HEK293 (cell line): Measurements from ENCODE around the gene LYPD6B.
A peak's percentile ranks its signal among the peaks of the same experiment; 100 is the strongest.

ENCODE experiments used
- CTCF ChIA-PET: fragments of 350-600 bp; formaldehyde crosslinking; extraction: SDS; loops from one replicate; lab custom pipeline; 2021; ENCODE audit warnings: antibody characterized with exemption; lab: Yijun Ruan, JAX
- POLR2A ChIA-PET: fragments of 300-600 bp; formaldehyde crosslinking; extraction: SDS; loops from one replicate; lab custom pipeline; 2020; ENCODE audit warnings: antibody characterized with exemption, inconsistent platforms; lab: Yijun Ruan, JAX
- H3K27ac ChIP-seq: fragments of 200-500 bp; sonication (Bioruptor generic); 2 replicates; pipeline ENCODE4 v1.5.1; 2014; ENCODE audit warnings: low read depth, low read length, control low read depth, inconsistent platforms; ENCODE audit errors: extremely low read depth
- H3K36me3 ChIP-seq, 2 experiments: fragments of 200-500 bp in 1 of 2; sonication (Bioruptor generic) in 1 of 2; 1 replicate in 1 of 2; 2 replicates in 1 of 2; pipeline ENCODE4 v1.5.1; 2014 to 2017; ENCODE audit warnings: inconsistent platforms in 2 of 2, low read length in 2 of 2; ENCODE audit not compliant: control insufficient read depth in 2 of 2, insufficient read depth in 1 of 2
- H3K4me1 ChIP-seq: fragments of 200-500 bp; sonication (Bioruptor generic); 2 replicates; pipeline ENCODE4 v1.5.1; 2014; ENCODE audit warnings: mild to moderate bottlenecking, low read length, inconsistent platforms; ENCODE audit not compliant: control insufficient read depth, insufficient read depth
- H3K4me3 ChIP-seq: 2 replicates; pipeline ENCODE4 v1.5.1; 2011; ENCODE audit warnings: low read depth, mild to moderate bottlenecking, control low read depth, low read length, moderate library complexity
- H3K9me3 ChIP-seq: fragments of 200-500 bp; sonication (Bioruptor generic); 2 replicates; pipeline ENCODE4 v1.5.1; 2014; ENCODE audit warnings: low read depth, low read length, inconsistent platforms; ENCODE audit not compliant: control insufficient read depth, insufficient read depth
- FEZF1 ChIP-seq: fragments of 450-650 bp; formaldehyde crosslinking; IDR thresholded peaks from 2 replicates; pipeline ENCODE4 v1.5.1; 2016; ENCODE audit warnings: missing biosample characterization, missing genetic modification characterization
- GLIS1 ChIP-seq: fragments of 450-650 bp; formaldehyde crosslinking; IDR thresholded peaks from 2 replicates; pipeline ENCODE4 v1.5.1; 2016; ENCODE audit warnings: missing biosample characterization, missing genetic modification characterization
- HOXD13 ChIP-seq: sonication (generic); formaldehyde crosslinking; IDR thresholded peaks from 2 replicates; pipeline ENCODE4 v1.8.0; 2022; ENCODE audit warnings: missing genetic modification reagents, borderline replicate concordance
- ZBTB8A ChIP-seq: fragments of 450-650 bp; formaldehyde crosslinking; IDR thresholded peaks from 2 replicates; pipeline ENCODE4 v1.5.1; 2016; ENCODE audit warnings: missing biosample characterization, missing genetic modification characterization
- ZIC2 ChIP-seq: fragments of 450-650 bp; formaldehyde crosslinking; IDR thresholded peaks from 2 replicates; pipeline ENCODE4 v1.5.1; 2016; ENCODE audit warnings: missing biosample characterization, missing genetic modification characterization
- ZNF302 ChIP-seq: fragments of 450-650 bp; formaldehyde crosslinking; IDR thresholded peaks from 2 replicates; pipeline ENCODE4 v1.5.1; 2016; ENCODE audit warnings: missing biosample characterization, missing genetic modification characterization, low read depth
- ZNF311 ChIP-seq: fragments of 450-650 bp; formaldehyde crosslinking; IDR thresholded peaks from 2 replicates; pipeline ENCODE4 v1.5.1; 2017; ENCODE audit warnings: missing biosample characterization, missing genetic modification characterization, borderline replicate concordance
- ZNF600 ChIP-seq: fragments of 450-650 bp; formaldehyde crosslinking; IDR thresholded peaks from 2 replicates; pipeline ENCODE4 v1.5.1; 2016; ENCODE audit warnings: missing biosample characterization, missing genetic modification characterization
- TF ChIP-seq, protein P1 (sequence below): fragments of 450-650 bp; formaldehyde crosslinking; IDR thresholded peaks from 2 replicates; pipeline ENCODE4 v1.5.1; 2017; ENCODE audit warnings: missing biosample characterization, missing genetic modification characterization

The LYPD6B gene

DNA sequence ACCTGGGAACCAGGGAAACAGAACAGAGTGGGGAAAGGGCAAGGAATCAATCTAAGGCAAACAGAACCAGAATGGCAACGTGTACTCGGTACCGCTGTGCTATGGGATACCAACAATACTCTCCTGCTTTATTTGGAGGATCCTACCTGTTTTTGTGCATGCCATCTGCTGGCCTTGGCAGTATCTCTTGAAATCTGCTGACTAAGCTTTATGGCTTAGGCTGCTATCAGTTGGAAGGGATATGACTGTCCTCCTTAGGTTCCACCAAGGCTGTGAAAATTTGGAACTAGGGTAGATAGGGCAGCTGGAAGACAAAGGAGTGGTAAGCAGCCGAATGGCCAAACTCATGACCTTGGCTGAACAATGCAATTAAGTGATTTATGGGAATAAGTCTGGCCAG is 220.6 kb downstream of the LYPD6B start:
- POLR2A ChIA-PET = no interaction called here
- no peaks in the 10 kb centered on the region for H3K36me3 ChIP-seq
- no peaks in the 10 kb centered on the region for H3K4me1 ChIP-seq
- no peak overlapping the region for H3K27ac ChIP-seq
- CTCF ChIA-PET = no interaction called here
- no peak overlapping the region for H3K4me3 ChIP-seq
- TF ChIP-seq ZNF302 = no peak
- no peak for TF ChIP-seq ZNF311 (tag by site-specific recombination)
- TF ChIP-seq HOXD13 (CRISPR knock-in tag) = no peak
- H3K9me3 ChIP-seq = no peaks in the 10 kb centered on the region

DNA sequence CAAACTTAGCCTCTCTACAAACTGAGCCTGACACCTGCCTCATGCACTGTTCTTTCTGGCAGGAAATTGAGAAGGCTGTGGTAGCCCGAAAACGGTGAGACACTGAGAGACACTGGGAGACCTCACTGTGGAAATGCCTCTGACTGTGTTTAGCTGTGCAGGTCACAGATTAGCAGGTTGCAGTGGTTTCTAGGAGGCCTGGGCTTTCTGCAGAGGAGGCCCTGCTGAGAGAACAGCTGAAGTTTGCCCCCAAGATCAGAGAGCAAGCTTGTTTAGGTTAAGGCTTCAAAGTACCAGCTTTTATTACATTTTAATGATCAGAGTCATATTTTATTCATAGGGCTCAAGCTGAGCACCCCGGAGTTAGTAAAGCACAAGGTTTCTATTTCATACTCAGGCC is 223.2 kb downstream of the LYPD6B start:
- no peaks in the 10 kb centered on the region for H3K36me3 ChIP-seq
- peak; percentile 98 for TF ChIP-seq ZIC2 (tag by site-specific recombination)
- TF ChIP-seq FEZF1 (tag by site-specific recombination) = 0 out of 2 replicates have a peak, but pooled peaks have one; percentile 29
- TF ChIP-seq, protein P1, sequence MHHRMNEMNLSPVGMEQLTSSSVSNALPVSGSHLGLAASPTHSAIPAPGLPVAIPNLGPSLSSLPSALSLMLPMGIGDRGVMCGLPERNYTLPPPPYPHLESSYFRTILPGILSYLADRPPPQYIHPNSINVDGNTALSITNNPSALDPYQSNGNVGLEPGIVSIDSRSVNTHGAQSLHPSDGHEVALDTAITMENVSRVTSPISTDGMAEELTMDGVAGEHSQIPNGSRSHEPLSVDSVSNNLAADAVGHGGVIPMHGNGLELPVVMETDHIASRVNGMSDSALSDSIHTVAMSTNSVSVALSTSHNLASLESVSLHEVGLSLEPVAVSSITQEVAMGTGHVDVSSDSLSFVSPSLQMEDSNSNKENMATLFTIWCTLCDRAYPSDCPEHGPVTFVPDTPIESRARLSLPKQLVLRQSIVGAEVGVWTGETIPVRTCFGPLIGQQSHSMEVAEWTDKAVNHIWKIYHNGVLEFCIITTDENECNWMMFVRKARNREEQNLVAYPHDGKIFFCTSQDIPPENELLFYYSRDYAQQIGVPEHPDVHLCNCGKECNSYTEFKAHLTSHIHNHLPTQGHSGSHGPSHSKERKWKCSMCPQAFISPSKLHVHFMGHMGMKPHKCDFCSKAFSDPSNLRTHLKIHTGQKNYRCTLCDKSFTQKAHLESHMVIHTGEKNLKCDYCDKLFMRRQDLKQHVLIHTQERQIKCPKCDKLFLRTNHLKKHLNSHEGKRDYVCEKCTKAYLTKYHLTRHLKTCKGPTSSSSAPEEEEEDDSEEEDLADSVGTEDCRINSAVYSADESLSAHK (tag by site-specific recombination) = peak; percentile 95
- no peak for TF ChIP-seq ZNF600 (tag by site-specific recombination)
- no peak for TF ChIP-seq GLIS1
- TF ChIP-seq ZBTB8A (tag by site-specific recombination) = 0 out of 2 replicates have a peak, but pooled peaks have one; percentile 17
- TF ChIP-seq, all 188 proteins: peak for 4
- H3K9me3 ChIP-seq = no peaks in the 10 kb centered on the region
- ChIA-PET POLR2A (no interaction called here), CTCF (interaction anchor here (0.9 kb wide), 1 partner anchor 52 kb away, joined by 6 read pairs; no protein-coding TSS in a partner anchor)
- no peak overlapping the region for H3K27ac ChIP-seq
- H3K4me1 ChIP-seq = no peaks in the 10 kb centered on the region
- H3K4me3 ChIP-seq = no peak overlapping the region
